Heart left ventricle (tissue), 13 donors: ENCODE measurements around the gene CACNA1C.

ENCODE experiments used
- POLR2A ChIP-seq, 2 donors: fragments of 450-650 bp; IDR thresholded peaks; one replicate each; pipeline ENCODE4 v1.6.1; 2017; ENCODE audit warnings: antibody characterized with exemption in 2 of 2, mild to moderate bottlenecking in 2 of 2, moderate library complexity in 2 of 2
- TF ChIP-seq, protein P1 (sequence below), 12 donors: fragments of 200-600 bp; sonication (generic) in 4 of 12; IDR thresholded peaks; one replicate each; pipeline versions ENCODE4 v1.5.0 to v1.8.0; 2018 to 2022; ENCODE audit warnings: antibody characterized with exemption in 12 of 12, mild to moderate bottlenecking in 5 of 12
- donor health status: ischemic (EF 13 %, LVEDD 7.1; RV severe dilation, severe dysfunction).
- donor health status: DM: no; HTN: yes; CAD: no.
- donor health status: DM: no; HTN: no; CAD: no.
- donor health status: ischemic (EF 25% LVEDD 6.9; RV normal size, moderate dysfunction).
- donor health status: ischemic (EF 25% LVEDD 5.7; RV mildly dilated, moderate dysfunction).
- donor health status: ischemic (EF 35%, LVEDD 5.7; RV mildly dilated, moderate dysfunction).
- donor health status: nonischemic (EF 11% LVEDD 7.7; RV severe dilation, severe dysfunction).
- donor health status: DM: yes; HTN: yes; CAD: no.
- donor health status: PGD.
- donor health status: ischemic (EF 29% LVEDD 5.4; RV normal size, mild dysfunction).
- donor health status: nonischemic (EF 23%, LVEDD 6.1; RV moderate dilation, normal function).

DNA sequence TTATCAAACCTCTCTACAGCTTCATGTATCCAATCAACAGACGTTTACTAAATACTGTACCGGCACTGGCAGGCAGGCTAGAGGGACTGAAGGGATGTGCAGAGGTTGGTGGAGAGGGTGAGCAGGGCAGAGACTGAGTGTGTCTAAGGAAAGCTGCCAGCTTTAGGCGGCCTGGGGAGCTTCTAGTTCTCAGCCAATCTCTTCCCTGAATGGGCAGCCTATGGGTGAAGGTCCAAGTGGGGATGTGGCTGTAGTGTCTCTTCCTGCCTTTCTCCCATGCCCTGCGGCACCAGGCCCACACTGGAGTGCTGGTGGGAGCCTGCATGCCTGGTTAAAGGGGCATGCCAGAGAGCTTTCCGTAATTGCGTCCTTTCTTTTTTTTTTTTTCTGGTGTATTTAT, 239.8 kb downstream of the CACNA1C start:
- TF ChIP-seq, protein P1, sequence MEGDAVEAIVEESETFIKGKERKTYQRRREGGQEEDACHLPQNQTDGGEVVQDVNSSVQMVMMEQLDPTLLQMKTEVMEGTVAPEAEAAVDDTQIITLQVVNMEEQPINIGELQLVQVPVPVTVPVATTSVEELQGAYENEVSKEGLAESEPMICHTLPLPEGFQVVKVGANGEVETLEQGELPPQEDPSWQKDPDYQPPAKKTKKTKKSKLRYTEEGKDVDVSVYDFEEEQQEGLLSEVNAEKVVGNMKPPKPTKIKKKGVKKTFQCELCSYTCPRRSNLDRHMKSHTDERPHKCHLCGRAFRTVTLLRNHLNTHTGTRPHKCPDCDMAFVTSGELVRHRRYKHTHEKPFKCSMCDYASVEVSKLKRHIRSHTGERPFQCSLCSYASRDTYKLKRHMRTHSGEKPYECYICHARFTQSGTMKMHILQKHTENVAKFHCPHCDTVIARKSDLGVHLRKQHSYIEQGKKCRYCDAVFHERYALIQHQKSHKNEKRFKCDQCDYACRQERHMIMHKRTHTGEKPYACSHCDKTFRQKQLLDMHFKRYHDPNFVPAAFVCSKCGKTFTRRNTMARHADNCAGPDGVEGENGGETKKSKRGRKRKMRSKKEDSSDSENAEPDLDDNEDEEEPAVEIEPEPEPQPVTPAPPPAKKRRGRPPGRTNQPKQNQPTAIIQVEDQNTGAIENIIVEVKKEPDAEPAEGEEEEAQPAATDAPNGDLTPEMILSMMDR (IDR thresholded peaks at IDR 0.05), result no peak
- TF ChIP-seq POLR2A (IDR thresholded peaks at IDR 0.05), result no peak
